Measurements from ENCODE around the gene FBXO11. TPM values are rescaled to one million over a fixed set of nuclear protein-coding genes. Genes with fewer than 3 reads are reported as not detected.

FBXO11 gene
- total RNA-seq, 1 donor from 2014 or later: 58.7 TPM

- no peak for DNase-seq (ENCODE audit: low spot score)
- no peak for TF ChIP-seq CTCF (IDR thresholded peaks at IDR 0.05)
- Mint-ChIP-seq H3K36me3 (ENCODE audit: low read depth) (peaks cover 41% of the 10 kb centered on the region), H3K4me1 (ENCODE audit: low read depth) (peaks cover 21% of the 10 kb centered on the region), H3K9me3 (ENCODE audit: low read depth) (no peaks in the 10 kb centered on the region), H3K27me3 (ENCODE audit: low read depth) (no peaks in the 10 kb centered on the region), H3K27ac (ENCODE audit: unreplicated experiment) (no peak overlapping the region), H3K4me3 (ENCODE audit: unreplicated experiment) (no peak overlapping the region)
Measured at GRCh38 chr2:47809903-47810302, 96.4 kb downstream of the FBXO11 start.

DNA sequence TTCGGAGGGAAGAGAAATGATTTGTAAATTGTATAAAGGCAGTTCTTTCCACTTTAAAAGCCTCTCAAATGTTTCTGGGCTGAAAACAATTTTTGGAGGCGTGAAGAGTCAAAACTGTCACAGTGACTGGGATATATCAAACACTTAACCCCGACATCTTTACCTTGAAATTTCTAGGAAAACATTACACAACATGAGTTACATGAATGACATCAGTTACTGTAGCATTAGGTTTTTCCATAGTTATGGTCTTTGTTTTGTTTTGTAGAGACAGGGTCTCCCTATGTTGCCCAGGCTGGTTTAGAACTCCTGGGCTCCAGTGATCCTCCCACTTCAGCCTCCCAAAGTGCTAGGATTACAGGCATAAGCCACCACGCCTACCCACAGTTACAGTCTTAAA lies 97.7 kb downstream of the FBXO11 start:
- peaks cover 37% of the 10 kb centered on the region for H3K36me3 Mint-ChIP-seq (ENCODE audit: low read depth)
- peaks cover 21% of the 10 kb centered on the region for H3K4me1 Mint-ChIP-seq (ENCODE audit: low read depth)
- H3K9me3 Mint-ChIP-seq (ENCODE audit: low read depth): peaks cover under 1% of the 10 kb centered on the region
- no peak overlapping the region for H3K4me3 Mint-ChIP-seq (ENCODE audit: unreplicated experiment)
- no peak for TF ChIP-seq CTCF (IDR thresholded peaks at IDR 0.05)
- H3K27ac Mint-ChIP-seq (ENCODE audit: unreplicated experiment): peak overlapping the region; percentile 23
- H3K27me3 Mint-ChIP-seq (ENCODE audit: low read depth): no peaks in the 10 kb centered on the region
- DNase-seq (ENCODE audit: low spot score): no peak

DNA sequence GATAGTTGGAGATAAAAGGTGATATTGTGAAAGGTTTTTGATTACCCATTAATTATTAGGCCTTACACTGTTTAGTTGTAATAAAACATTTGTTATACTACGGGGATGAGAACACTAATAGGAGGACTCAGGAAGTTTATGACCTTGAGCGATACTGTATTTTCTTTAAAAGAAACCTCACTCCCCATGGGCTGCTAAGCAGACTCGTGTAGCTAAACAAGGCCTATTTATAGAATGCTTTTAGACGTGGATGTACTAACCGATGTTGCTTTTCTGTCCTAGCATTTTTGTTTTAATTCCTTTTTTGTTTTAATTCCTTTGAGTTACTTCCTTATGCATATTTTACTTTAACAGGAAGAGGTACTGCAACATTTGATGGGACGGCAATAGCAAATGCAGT lies 100.4 kb downstream of the FBXO11 start:
- peaks cover 7% of the 10 kb centered on the region for H3K9me3 Mint-ChIP-seq (ENCODE audit: low read depth)
- peaks cover 30% of the 10 kb centered on the region for H3K36me3 Mint-ChIP-seq (ENCODE audit: low read depth)
- no peak overlapping the region for H3K27ac Mint-ChIP-seq (ENCODE audit: unreplicated experiment)
- no peaks in the 10 kb centered on the region for H3K27me3 Mint-ChIP-seq (ENCODE audit: low read depth)
- DNase-seq (ENCODE audit: low spot score): no peak
- peaks cover 11% of the 10 kb centered on the region for H3K4me1 Mint-ChIP-seq (ENCODE audit: low read depth)
- H3K4me3 Mint-ChIP-seq (ENCODE audit: unreplicated experiment): no peak overlapping the region
- TF ChIP-seq CTCF (IDR thresholded peaks at IDR 0.05): no peak

DNA sequence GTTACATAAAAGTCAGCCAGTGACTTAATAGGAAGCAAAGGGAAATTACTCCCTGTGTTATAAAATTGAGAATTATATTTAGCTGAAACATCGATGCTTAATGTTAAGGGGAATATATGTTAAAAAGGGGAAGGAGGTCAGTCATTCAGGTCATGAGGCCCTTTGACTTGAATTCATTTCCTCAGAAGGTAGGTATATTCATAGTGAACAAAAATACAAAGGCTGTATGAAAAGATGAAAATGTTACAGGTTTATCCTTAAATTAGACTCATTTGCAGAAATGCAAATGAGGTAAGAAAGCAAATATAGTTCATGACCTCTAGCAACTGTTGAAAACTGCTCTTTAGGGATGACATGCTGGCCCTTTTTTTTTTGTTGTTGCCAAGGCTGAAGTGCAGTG lies 102.5 kb downstream of the FBXO11 start:
- Mint-ChIP-seq H3K4me3 (ENCODE audit: unreplicated experiment) (no peak overlapping the region), H3K27me3 (ENCODE audit: low read depth) (no peaks in the 10 kb centered on the region), H3K4me1 (ENCODE audit: low read depth) (peaks cover 8% of the 10 kb centered on the region), H3K27ac (ENCODE audit: unreplicated experiment) (no peak overlapping the region), H3K9me3 (ENCODE audit: low read depth) (peaks cover 7% of the 10 kb centered on the region), H3K36me3 (ENCODE audit: low read depth) (peaks cover 39% of the 10 kb centered on the region)
- TF ChIP-seq CTCF (IDR thresholded peaks at IDR 0.05): no peak
- DNase-seq (ENCODE audit: low spot score): no peak

DNA sequence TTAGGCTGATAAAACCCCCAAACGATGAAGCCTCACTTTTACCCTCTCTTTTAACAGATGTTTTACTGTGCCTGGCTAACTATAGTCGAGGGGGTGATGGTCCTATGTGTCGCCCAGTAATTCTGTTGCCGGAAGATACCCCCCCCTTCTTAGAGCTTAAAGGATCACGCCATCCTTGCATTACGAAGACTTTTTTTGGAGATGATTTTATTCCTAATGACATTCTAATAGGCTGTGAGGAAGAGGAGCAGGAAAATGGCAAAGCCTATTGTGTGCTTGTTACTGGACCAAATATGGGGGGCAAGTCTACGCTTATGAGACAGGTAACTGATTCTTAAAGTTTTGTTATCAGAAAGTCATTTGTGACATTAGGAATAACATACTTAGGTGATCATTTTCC lies 102.9 kb downstream of the FBXO11 start:
- TF ChIP-seq CTCF (IDR thresholded peaks at IDR 0.05): no peak
- no peak for DNase-seq (ENCODE audit: low spot score)
- Mint-ChIP-seq H3K27ac (ENCODE audit: unreplicated experiment) (peak overlapping the region; percentile 24), H3K9me3 (ENCODE audit: low read depth) (peaks cover 7% of the 10 kb centered on the region), H3K4me1 (ENCODE audit: low read depth) (peaks cover 6% of the 10 kb centered on the region), H3K27me3 (ENCODE audit: low read depth) (no peaks in the 10 kb centered on the region), H3K4me3 (ENCODE audit: unreplicated experiment) (no peak overlapping the region), H3K36me3 (ENCODE audit: low read depth) (peaks cover 42% of the 10 kb centered on the region)

Data from chondrocyte (in vitro differentiated cells).